Left kidney (tissue), 2 donors: ENCODE measurements around the gene CCNJL. TPM values are rescaled to one million over a fixed set of nuclear protein-coding genes. Genes with fewer than 3 reads are reported as not detected.

Source experiments
- DNase-seq: peaks from one replicate; pipeline ENCODE4 v3.0.0-alpha.2; 2013
- polyA plus RNA-seq: library from polyadenylated mRNA; unstranded; fragments of 120-200 nt; gene quantifications from one replicate; pipeline ENCODE4 v1.2.1, GENCODE V29; 2013; ENCODE audit not compliant: insufficient read length

Gene CCNJL
- polyA plus RNA-seq, 1 donor: 8.2 TPM

GRCh38 chr5:160229190-160229742 lies 83.1 kb downstream of the CCNJL start, which contains the start of gene FABP6:
Gene FABP6 (plus strand): TSS chr5:160229506. CDS start chr5:160229558, 52 bp downstream.
- DNase-seq: no peak

GRCh38 chr5:160227012-160227411 lies 85.4 kb downstream of the CCNJL start:
- no peak for DNase-seq

GRCh38 chr5:160221082-160221481 lies 91.3 kb downstream of the CCNJL start:
- no peak for DNase-seq

GRCh38 chr5:160219356-160219755 lies 93.0 kb downstream of the CCNJL start:
- DNase-seq: no peak

- no peak for DNase-seq
Observed at GRCh38 chr5:160213537-160213936, 98.8 kb downstream of the CCNJL start.

GRCh38 chr5:160211352-160211751 lies 101.0 kb downstream of the CCNJL start:
- no peak for DNase-seq

GRCh38 chr5:160210606-160211005 lies 101.8 kb downstream of the CCNJL start:
- no peak for DNase-seq

- no peak for DNase-seq
Observed at GRCh38 chr5:160209917-160210316, 102.4 kb downstream of the CCNJL start.

- DNase-seq: no peak
Observed at GRCh38 chr5:160207061-160207460, 105.3 kb downstream of the CCNJL start.

Other genes with a start within 250 kb of the CCNJL start
- gene PWWP2A, start 193.1 kb downstream of the CCNJL start, polyA plus RNA-seq: 32.9 TPM
- gene FABP6, start 83.1 kb downstream of the CCNJL start, polyA plus RNA-seq: not detected
- 0.73 TPM for gene C1QTNF2, start 58.1 kb upstream of the CCNJL start, polyA plus RNA-seq
- 18.8 TPM for gene FAM200C, start 87.5 kb upstream of the CCNJL start, polyA plus RNA-seq
- 74.1 TPM for gene SLU7, start 106.5 kb upstream of the CCNJL start, polyA plus RNA-seq
- 87.8 TPM for gene PTTG1, start 109.3 kb upstream of the CCNJL start, polyA plus RNA-seq